Dermis lymphatic vessel endothelial cell (primary cell): Measurements from ENCODE around the gene CDX4. TPM values are rescaled to one million over a fixed set of nuclear protein-coding genes. Genes with fewer than 3 reads are reported as not detected.

Source experiments
- total RNA-seq: library from RNA; depleted of rRNA; stranded (reverse); fragments of >200 nt; gene quantifications from 2 replicates; pipeline ENCODE4 v1.2.1, GENCODE V29; 2014

Gene CDX4
- not detected in 2 replicates for total RNA-seq

GRCh38 chrX:73446831-73447230 is at the start of gene CDX4:
Gene CDX4 (plus strand): TSS chrX:73447053. CDS start chrX:73447254, 201 bp downstream.

Other genes starting within 250 kb of the CDX4 start
- 0.43 and 0.95 TPM in 2 replicates for gene NAP1L2, start 232.2 kb upstream of the CDX4 start, total RNA-seq
- gene CHIC1, start 116.1 kb downstream of the CDX4 start, total RNA-seq: 7.0 and 11.7 TPM in 2 replicates